Endothelial cell (in vitro differentiated cells): ENCODE data around the gene NBEA. TPM values are rescaled to one million over a fixed set of nuclear protein-coding genes. Genes with fewer than 3 reads are reported as not detected.

Experiments
- DNase-seq: peaks from one replicate; pipeline ENCODE4 v3.0.0; 2021; ENCODE audit warnings: low spot score
- H3K27ac Mint-ChIP-seq: one replicate; pipeline ENCODE4 v1.8.0; 2021; ENCODE audit warnings: mixed read lengths, inconsistent platforms; ENCODE audit not compliant: unreplicated experiment
- H3K27me3 Mint-ChIP-seq: one replicate; pipeline ENCODE4 v1.8.0; 2021; ENCODE audit warnings: mild to moderate bottlenecking, moderate library complexity, mixed read lengths, inconsistent platforms; ENCODE audit not compliant: unreplicated experiment
- H3K36me3 Mint-ChIP-seq: one replicate; pipeline ENCODE4 v1.8.0; 2021; ENCODE audit warnings: mild to moderate bottlenecking, low read depth, mixed read lengths, inconsistent platforms; ENCODE audit not compliant: unreplicated experiment
- H3K4me1 Mint-ChIP-seq: one replicate; pipeline ENCODE4 v1.8.0; 2021; ENCODE audit warnings: mild to moderate bottlenecking, mixed read lengths, inconsistent platforms; ENCODE audit not compliant: unreplicated experiment
- H3K4me3 Mint-ChIP-seq: one replicate; pipeline ENCODE4 v1.8.0; 2021; ENCODE audit warnings: mild to moderate bottlenecking, mixed read lengths, inconsistent platforms; ENCODE audit not compliant: unreplicated experiment
- H3K9me3 Mint-ChIP-seq: one replicate; pipeline ENCODE4 v1.8.0; 2021; ENCODE audit warnings: mixed read lengths, inconsistent platforms; ENCODE audit not compliant: unreplicated experiment
- total RNA-seq: library from RNA; stranded (reverse); fragmentation: NEBNext Ultra II Directional; extraction: Animal tissue kit (Norgen Biotek cat#: 25700); gene quantifications from one replicate; pipeline ENCODE4 v1.2.1, GENCODE V29; 2021; ENCODE audit not compliant: unreplicated experiment
- TF ChIP-seq, protein P1 (sequence below): fragments of 200-600 bp; sonication (generic); IDR thresholded peaks from one replicate; pipeline ENCODE4 v1.5.0; 2021; ENCODE audit warnings: antibody characterized with exemption; ENCODE audit not compliant: unreplicated experiment

The NBEA gene
- total RNA-seq, 1 donor from 2014 or later = 11.7 TPM

DNA sequence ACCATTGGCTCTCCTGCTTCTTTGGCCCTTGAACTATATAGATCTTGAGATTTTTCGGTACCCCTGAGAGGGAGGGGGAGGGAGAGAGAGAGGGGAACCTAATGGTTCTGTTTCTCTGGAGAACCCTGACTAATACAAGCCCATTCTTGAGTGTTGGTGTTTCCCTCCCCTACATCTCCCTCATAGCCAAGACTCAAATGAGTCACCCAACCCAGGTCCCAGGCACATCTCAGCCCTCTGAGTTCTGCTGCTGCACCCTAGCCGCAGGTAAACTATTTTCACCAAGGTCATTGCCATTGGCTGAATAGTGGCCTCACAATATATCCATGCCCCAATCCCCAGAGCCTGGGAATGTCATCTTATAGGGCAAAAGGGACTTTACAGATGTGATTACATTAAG lies 760.2 kb downstream of the NBEA start:
- Mint-ChIP-seq H3K9me3 (no peaks in the 10 kb centered on the region), H3K4me3 (no peak overlapping the region), H3K4me1 (peaks cover 6% of the 10 kb centered on the region), H3K27me3 (peaks cover 4% of the 10 kb centered on the region), H3K36me3 (no peaks in the 10 kb centered on the region), H3K27ac (no peak overlapping the region)
- TF ChIP-seq, protein P1, sequence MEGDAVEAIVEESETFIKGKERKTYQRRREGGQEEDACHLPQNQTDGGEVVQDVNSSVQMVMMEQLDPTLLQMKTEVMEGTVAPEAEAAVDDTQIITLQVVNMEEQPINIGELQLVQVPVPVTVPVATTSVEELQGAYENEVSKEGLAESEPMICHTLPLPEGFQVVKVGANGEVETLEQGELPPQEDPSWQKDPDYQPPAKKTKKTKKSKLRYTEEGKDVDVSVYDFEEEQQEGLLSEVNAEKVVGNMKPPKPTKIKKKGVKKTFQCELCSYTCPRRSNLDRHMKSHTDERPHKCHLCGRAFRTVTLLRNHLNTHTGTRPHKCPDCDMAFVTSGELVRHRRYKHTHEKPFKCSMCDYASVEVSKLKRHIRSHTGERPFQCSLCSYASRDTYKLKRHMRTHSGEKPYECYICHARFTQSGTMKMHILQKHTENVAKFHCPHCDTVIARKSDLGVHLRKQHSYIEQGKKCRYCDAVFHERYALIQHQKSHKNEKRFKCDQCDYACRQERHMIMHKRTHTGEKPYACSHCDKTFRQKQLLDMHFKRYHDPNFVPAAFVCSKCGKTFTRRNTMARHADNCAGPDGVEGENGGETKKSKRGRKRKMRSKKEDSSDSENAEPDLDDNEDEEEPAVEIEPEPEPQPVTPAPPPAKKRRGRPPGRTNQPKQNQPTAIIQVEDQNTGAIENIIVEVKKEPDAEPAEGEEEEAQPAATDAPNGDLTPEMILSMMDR = no peak
- no peak for DNase-seq

DNA sequence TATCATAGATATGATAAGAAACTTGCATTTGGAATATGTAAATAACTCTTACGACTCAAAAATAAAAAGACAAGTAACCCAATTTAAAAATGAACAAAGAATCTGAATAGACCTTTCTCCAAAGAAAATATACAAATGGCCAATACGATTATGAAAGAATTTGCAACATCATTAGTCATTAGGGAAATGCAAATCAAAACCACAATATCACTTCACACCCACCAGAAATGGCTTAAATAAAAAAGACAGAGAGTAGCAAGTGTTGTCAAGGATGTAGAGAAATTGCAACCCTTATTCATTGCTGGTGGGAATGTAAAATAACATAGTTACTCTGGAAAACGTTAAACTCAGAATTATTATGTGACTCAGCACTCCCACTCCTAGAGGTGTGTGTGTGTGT lies 761.0 kb downstream of the NBEA start:
- H3K4me1 Mint-ChIP-seq = peaks cover 5% of the 10 kb centered on the region
- no peak overlapping the region for H3K4me3 Mint-ChIP-seq
- no peaks in the 10 kb centered on the region for H3K9me3 Mint-ChIP-seq
- no peak for DNase-seq
- TF ChIP-seq, protein P1 = no peak
- no peak overlapping the region for H3K27ac Mint-ChIP-seq
- no peaks in the 10 kb centered on the region for H3K36me3 Mint-ChIP-seq
- peaks cover 4% of the 10 kb centered on the region for H3K27me3 Mint-ChIP-seq

DNA sequence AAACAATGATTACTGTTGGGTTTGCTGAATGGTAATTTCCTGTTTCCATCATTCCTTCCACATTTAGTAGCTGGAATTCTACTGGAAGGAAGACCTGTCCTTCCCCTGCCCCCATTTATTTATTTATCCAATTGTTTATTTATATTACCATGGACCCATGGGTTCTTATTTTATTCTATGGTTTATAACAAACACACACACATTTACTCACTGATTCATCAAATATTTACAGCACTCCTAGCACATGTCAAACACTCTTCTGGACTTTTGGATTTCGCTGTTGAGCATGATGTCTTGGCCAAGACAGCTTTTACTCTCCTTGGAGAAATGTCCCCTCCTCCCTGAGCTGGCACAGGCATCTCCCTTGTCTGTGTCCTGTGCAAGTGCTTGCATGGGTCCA lies 762.3 kb downstream of the NBEA start:
- H3K27ac Mint-ChIP-seq = no peak overlapping the region
- no peaks in the 10 kb centered on the region for H3K36me3 Mint-ChIP-seq
- TF ChIP-seq, protein P1 = no peak
- H3K27me3 Mint-ChIP-seq = peaks cover 4% of the 10 kb centered on the region
- DNase-seq = no peak
- H3K4me3 Mint-ChIP-seq = no peak overlapping the region
- peaks cover 5% of the 10 kb centered on the region for H3K4me1 Mint-ChIP-seq
- no peaks in the 10 kb centered on the region for H3K9me3 Mint-ChIP-seq

DNA sequence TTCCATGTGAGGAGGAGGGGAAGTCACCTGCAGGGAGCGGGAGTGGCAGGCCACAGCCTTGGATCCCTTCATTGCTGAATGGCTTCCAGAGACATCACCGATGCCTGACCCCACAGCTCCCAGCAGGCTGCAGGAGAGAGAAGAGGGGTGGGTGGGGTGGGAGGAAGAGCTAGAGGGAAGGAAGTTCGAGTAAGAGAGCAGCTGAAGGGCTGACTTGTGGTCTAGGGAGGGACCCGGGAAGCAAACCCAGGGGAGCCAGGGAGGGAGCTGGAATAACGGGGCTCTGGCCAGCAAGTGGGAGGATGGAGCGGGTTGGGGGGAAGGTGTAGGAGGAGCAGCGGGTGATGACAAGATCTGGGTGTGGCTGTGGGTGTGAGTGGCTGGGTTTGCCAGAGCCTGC lies 764.2 kb downstream of the NBEA start:
- Mint-ChIP-seq H3K36me3 (no peaks in the 10 kb centered on the region), H3K9me3 (no peaks in the 10 kb centered on the region), H3K4me3 (no peak overlapping the region), H3K27me3 (peaks cover 6% of the 10 kb centered on the region), H3K27ac (no peak overlapping the region), H3K4me1 (peaks cover 5% of the 10 kb centered on the region)
- TF ChIP-seq, protein P1 = no peak
- DNase-seq = no peak

DNA sequence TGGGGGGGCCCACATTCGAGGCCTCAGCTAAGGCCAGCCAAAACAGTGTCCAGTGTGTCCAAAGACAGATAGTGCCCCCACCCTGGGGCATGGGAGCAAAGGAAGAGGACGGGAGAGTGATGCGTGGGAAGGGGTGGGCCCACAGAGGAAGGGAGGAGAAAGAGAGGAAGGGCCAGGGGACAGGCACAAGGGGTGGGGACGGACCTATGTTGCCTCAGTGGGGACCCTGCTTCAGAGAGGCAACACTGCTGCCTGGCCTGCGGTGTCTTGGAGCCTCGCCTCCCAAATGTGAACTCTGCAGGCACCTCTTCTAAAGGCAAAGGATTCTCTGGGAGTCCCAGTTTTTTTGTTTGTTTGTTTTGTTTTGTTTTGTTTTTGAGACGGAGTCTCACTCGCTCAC lies 764.7 kb downstream of the NBEA start:
- Mint-ChIP-seq H3K9me3 (no peaks in the 10 kb centered on the region), H3K27ac (no peak overlapping the region), H3K36me3 (no peaks in the 10 kb centered on the region), H3K4me3 (no peak overlapping the region), H3K4me1 (peaks cover 5% of the 10 kb centered on the region), H3K27me3 (peaks cover 6% of the 10 kb centered on the region)
- TF ChIP-seq, protein P1 = no peak
- DNase-seq = no peak
